Neural progenitor cell (in vitro differentiated cells): Measurements from ENCODE around the gene ARHGAP24. TPM values are rescaled to one million over a fixed set of nuclear protein-coding genes. Genes with fewer than 3 reads are reported as not detected.

Experiments
- DNase-seq: peaks from one replicate; pipeline ENCODE4 v3.0.0-alpha.2; 2016; ENCODE audit warnings: low spot score
- H2AFZ ChIP-seq: fragments of 200-600 bp; sonication (generic); replicated peaks from 2 replicates; pipeline ENCODE4 v1.6.1; 2016; ENCODE audit warnings: antibody characterized with exemption
- H3F3A ChIP-seq: fragments of 200-600 bp; sonication (generic); 2 replicates; pipeline ENCODE4 v1.6.1; 2016; ENCODE audit warnings: antibody characterized with exemption, low read depth
- H3K27ac ChIP-seq: fragments of 200-600 bp; sonication (generic); 2 replicates; pipeline ENCODE4 v1.5.1; 2016; ENCODE audit warnings: mild to moderate bottlenecking
- H3K27me3 ChIP-seq: fragments of 200-600 bp; sonication (generic); 2 replicates; pipeline ENCODE4 v1.6.1; 2016; ENCODE audit warnings: mild to moderate bottlenecking, moderate library complexity
- H3K36me3 ChIP-seq: fragments of 200-600 bp; sonication (generic); 2 replicates; pipeline ENCODE4 v1.5.1; 2016
- H3K4me1 ChIP-seq: fragments of 200-600 bp; sonication (generic); 2 replicates; pipeline ENCODE4 v1.6.1; 2016; ENCODE audit warnings: mixed run types
- H3K4me2 ChIP-seq: fragments of 200-600 bp; sonication (generic); 2 replicates; pipeline ENCODE4 v1.6.1; 2016
- H3K4me3 ChIP-seq: fragments of 200-600 bp; sonication (generic); 2 replicates; pipeline ENCODE4 v1.5.1; 2016
- H3K79me2 ChIP-seq: fragments of 200-600 bp; sonication (generic); 2 replicates; pipeline ENCODE4 v1.6.1; 2016; ENCODE audit warnings: low read depth
- H3K9ac ChIP-seq: fragments of 200-600 bp; sonication (generic); 2 replicates; pipeline ENCODE4 v1.6.1; 2016
- H3K9me3 ChIP-seq: fragments of 200-600 bp; sonication (generic); 2 replicates; pipeline ENCODE4 v1.5.1; 2016; ENCODE audit warnings: low read depth
- H4K20me1 ChIP-seq: fragments of 200-600 bp; sonication (generic); 2 replicates; pipeline ENCODE4 v1.6.1; 2016; ENCODE audit warnings: low read depth
- H3K27ac Mint-ChIP-seq: 3 replicates; pipeline ENCODE4 v1.8.0; 2021; ENCODE audit warnings: mixed read lengths
- H3K27me3 Mint-ChIP-seq: 2 replicates; pipeline ENCODE4 v1.8.0; 2022; ENCODE audit warnings: low read depth, mild to moderate bottlenecking, inconsistent platforms, moderate library complexity, mixed read lengths; ENCODE audit not compliant: insufficient read depth
- H3K36me3 Mint-ChIP-seq: 3 replicates; pipeline ENCODE4 v1.8.0; 2021; ENCODE audit warnings: mixed read lengths
- H3K4me1 Mint-ChIP-seq: 3 replicates; pipeline ENCODE4 v1.8.0; 2021; ENCODE audit warnings: mixed read lengths
- H3K4me3 Mint-ChIP-seq: 3 replicates; pipeline ENCODE4 v1.8.0; 2021; ENCODE audit warnings: mild to moderate bottlenecking, moderate library complexity, mixed read lengths
- H3K9me3 Mint-ChIP-seq: 3 replicates; pipeline ENCODE4 v1.8.0; 2020; ENCODE audit warnings: mixed read lengths
- EZH2 ChIP-seq: fragments of 200-600 bp; sonication (generic); IDR thresholded peaks from 2 replicates; pipeline ENCODE4 v1.6.1; 2017; ENCODE audit warnings: antibody characterized with exemption, mild to moderate bottlenecking, moderate library complexity
- EZH2phosphoT487 ChIP-seq: fragments of 200-600 bp; sonication (generic); IDR thresholded peaks from 2 replicates; pipeline ENCODE4 v1.6.1; 2017; ENCODE audit warnings: antibody characterized with exemption
- total RNA-seq: library from RNA; depleted of rRNA; stranded (reverse); fragments of >200 nt; gene quantifications from 2 replicates; pipeline ENCODE4 v1.2.3, GENCODE V29; 2015; ENCODE audit warnings: low replicate concordance
- TF ChIP-seq, protein P1 (sequence below): fragments of 200-600 bp; sonication (generic); IDR thresholded peaks from 2 replicates; pipeline ENCODE4 v1.5.1; 2017; ENCODE audit warnings: antibody characterized with exemption, mild to moderate bottlenecking

Gene ARHGAP24
- total RNA-seq, 1 donor from 2014 or later = 2.2 TPM

GRCh38 chr4:85905761-85906160 is 430.8 kb downstream of the ARHGAP24 start:
- Histone ChIP-seq H3K4me3 (no peak overlapping the region), H4K20me1 (no peaks in the 10 kb centered on the region), H3K36me3 (no peaks in the 10 kb centered on the region), H3K9me3 (no peaks in the 10 kb centered on the region), H3K9ac (no peak overlapping the region), H3K27me3 (no peaks in the 10 kb centered on the region), H3K79me2 (no peaks in the 10 kb centered on the region), H2AFZ (no peak overlapping the region), H3K27ac (no peak overlapping the region), H3F3A (no peaks in the 10 kb centered on the region), H3K4me2 (no peak overlapping the region), H3K4me1 (no peaks in the 10 kb centered on the region)
- H3K9me3 Mint-ChIP-seq = no peaks in the 10 kb centered on the region
- no peak overlapping the region for H3K4me3 Mint-ChIP-seq
- H3K4me1 Mint-ChIP-seq = no peaks in the 10 kb centered on the region
- TF ChIP-seq EZH2 = no peak
- TF ChIP-seq, protein P1, sequence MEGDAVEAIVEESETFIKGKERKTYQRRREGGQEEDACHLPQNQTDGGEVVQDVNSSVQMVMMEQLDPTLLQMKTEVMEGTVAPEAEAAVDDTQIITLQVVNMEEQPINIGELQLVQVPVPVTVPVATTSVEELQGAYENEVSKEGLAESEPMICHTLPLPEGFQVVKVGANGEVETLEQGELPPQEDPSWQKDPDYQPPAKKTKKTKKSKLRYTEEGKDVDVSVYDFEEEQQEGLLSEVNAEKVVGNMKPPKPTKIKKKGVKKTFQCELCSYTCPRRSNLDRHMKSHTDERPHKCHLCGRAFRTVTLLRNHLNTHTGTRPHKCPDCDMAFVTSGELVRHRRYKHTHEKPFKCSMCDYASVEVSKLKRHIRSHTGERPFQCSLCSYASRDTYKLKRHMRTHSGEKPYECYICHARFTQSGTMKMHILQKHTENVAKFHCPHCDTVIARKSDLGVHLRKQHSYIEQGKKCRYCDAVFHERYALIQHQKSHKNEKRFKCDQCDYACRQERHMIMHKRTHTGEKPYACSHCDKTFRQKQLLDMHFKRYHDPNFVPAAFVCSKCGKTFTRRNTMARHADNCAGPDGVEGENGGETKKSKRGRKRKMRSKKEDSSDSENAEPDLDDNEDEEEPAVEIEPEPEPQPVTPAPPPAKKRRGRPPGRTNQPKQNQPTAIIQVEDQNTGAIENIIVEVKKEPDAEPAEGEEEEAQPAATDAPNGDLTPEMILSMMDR = no peak
- TF ChIP-seq EZH2phosphoT487 = no peak
- H3K36me3 Mint-ChIP-seq = no peaks in the 10 kb centered on the region
- H3K27ac Mint-ChIP-seq = no peak overlapping the region
- no peak for DNase-seq
- no peaks in the 10 kb centered on the region for H3K27me3 Mint-ChIP-seq

GRCh38 chr4:85907001-85907400 is 432.1 kb downstream of the ARHGAP24 start:
- no peak overlapping the region for H3K4me3 ChIP-seq
- no peaks in the 10 kb centered on the region for H3K79me2 ChIP-seq
- Mint-ChIP-seq H3K4me3 (no peak overlapping the region), H3K27me3 (no peaks in the 10 kb centered on the region), H3K4me1 (no peaks in the 10 kb centered on the region), H3K36me3 (no peaks in the 10 kb centered on the region), H3K27ac (no peak overlapping the region), H3K9me3 (no peaks in the 10 kb centered on the region)
- no peaks in the 10 kb centered on the region for H3K36me3 ChIP-seq
- H3K27me3 ChIP-seq = no peaks in the 10 kb centered on the region
- H4K20me1 ChIP-seq = no peaks in the 10 kb centered on the region
- DNase-seq = no peak
- TF ChIP-seq EZH2 = no peak
- TF ChIP-seq, protein P1 = no peak
- TF ChIP-seq EZH2phosphoT487 = no peak
- H2AFZ ChIP-seq = no peak overlapping the region
- H3K4me1 ChIP-seq = no peaks in the 10 kb centered on the region
- H3K27ac ChIP-seq = no peak overlapping the region
- H3K9me3 ChIP-seq = no peaks in the 10 kb centered on the region
- no peaks in the 10 kb centered on the region for H3F3A ChIP-seq
- no peak overlapping the region for H3K9ac ChIP-seq
- H3K4me2 ChIP-seq = no peak overlapping the region

GRCh38 chr4:85909851-85910250 is 434.9 kb downstream of the ARHGAP24 start:
- no peak overlapping the region for H2AFZ ChIP-seq
- TF ChIP-seq, protein P1 = no peak
- TF ChIP-seq EZH2phosphoT487 (no peak), EZH2 (no peak)

More at GRCh38 chr4:85909851-85910250, 434.9 kb downstream of the ARHGAP24 start:
- Histone ChIP-seq H3F3A (no peaks in the 10 kb centered on the region), H3K27ac (no peak overlapping the region), H3K9me3 (no peaks in the 10 kb centered on the region), H3K4me2 (no peak overlapping the region), H3K4me1 (no peaks in the 10 kb centered on the region), H3K36me3 (no peaks in the 10 kb centered on the region), H3K27me3 (no peaks in the 10 kb centered on the region), H3K79me2 (no peaks in the 10 kb centered on the region), H3K4me3 (no peak overlapping the region), H4K20me1 (no peaks in the 10 kb centered on the region), H3K9ac (no peak overlapping the region)
- Mint-ChIP-seq H3K9me3 (no peaks in the 10 kb centered on the region), H3K36me3 (no peaks in the 10 kb centered on the region), H3K27me3 (no peaks in the 10 kb centered on the region), H3K4me1 (no peaks in the 10 kb centered on the region), H3K4me3 (no peak overlapping the region), H3K27ac (peak overlapping the region; percentile 93)
- DNase-seq = no peak
